Osteoblast (primary cell): Measurements from ENCODE around the gene NANS. TPM values are rescaled to one million over a fixed set of nuclear protein-coding genes. Genes with fewer than 3 reads are reported as not detected.

ENCODE experiments used
- DNase-seq: peaks from one replicate; pipeline ENCODE4 v3.0.0; 2011; ENCODE audit warnings: low spot score, mixed read lengths; ENCODE audit not compliant: insufficient read length; ENCODE audit errors: missing footprints
- H2AFZ ChIP-seq: 2 replicates; pipeline ENCODE4 v1.6.0; 2011; ENCODE audit warnings: mild to moderate bottlenecking, low read length
- H3K27ac ChIP-seq: 2 replicates; pipeline ENCODE4 v1.5.1; 2011; ENCODE audit warnings: mild to moderate bottlenecking, low read depth, low read length, moderate library complexity
- H3K27me3 ChIP-seq: 2 replicates; pipeline ENCODE4 v1.6.0; 2012; ENCODE audit warnings: mild to moderate bottlenecking, control low read depth, inconsistent platforms, low read length, moderate library complexity; ENCODE audit not compliant: insufficient read depth
- H3K36me3 ChIP-seq: 2 replicates; pipeline ENCODE4 v1.5.1; 2011; ENCODE audit warnings: mild to moderate bottlenecking, low read length, control low read depth, moderate library complexity; ENCODE audit not compliant: insufficient read depth
- H3K4me1 ChIP-seq: 2 replicates; pipeline ENCODE4 v1.5.1; 2011; ENCODE audit warnings: mild to moderate bottlenecking, low read length, control low read depth, moderate library complexity; ENCODE audit not compliant: insufficient read depth
- H3K4me2 ChIP-seq: 2 replicates; pipeline ENCODE4 v1.6.0; 2011; ENCODE audit warnings: mild to moderate bottlenecking, low read length; ENCODE audit not compliant: insufficient read depth
- H3K4me3 ChIP-seq: fragments of 200-600 bp; sonication (generic); 3 replicates; pipeline ENCODE4 v1.5.1; 2012; ENCODE audit warnings: mild to moderate bottlenecking, low read length, inconsistent platforms; ENCODE audit not compliant: insufficient read depth
- H3K79me2 ChIP-seq: 2 replicates; pipeline ENCODE4 v1.6.0; 2012; ENCODE audit warnings: mild to moderate bottlenecking, low read length, control low read depth, inconsistent platforms; ENCODE audit not compliant: insufficient read depth
- H3K9me3 ChIP-seq: 2 replicates; pipeline ENCODE4 v1.5.1; 2011; ENCODE audit warnings: low read depth, low read length, control low read depth
- H4K20me1 ChIP-seq: 2 replicates; pipeline ENCODE4 v1.6.0; 2012; ENCODE audit warnings: mild to moderate bottlenecking, low read length, control low read depth; ENCODE audit not compliant: insufficient read depth
- CTCF ChIP-seq: IDR thresholded peaks from 2 replicates; pipeline ENCODE4 v1.5.1; 2011; ENCODE audit warnings: mild to moderate bottlenecking, low read depth, low read length, moderate library complexity; ENCODE audit errors: extremely low read depth
- total RNA-seq: library from RNA; depleted of rRNA; stranded (reverse); fragments of >200 nt; gene quantifications from 2 replicates; pipeline ENCODE4 v1.2.3, GENCODE V29; 2012

The NANS gene
- total RNA-seq, 1 donor, result 56.1 TPM

- Histone ChIP-seq H3K4me3 (no peak overlapping the region), H3K79me2 (no peaks in the 10 kb centered on the region), H3K9me3 (no peaks in the 10 kb centered on the region), H3K4me1 (no peaks in the 10 kb centered on the region), H3K36me3 (no peaks in the 10 kb centered on the region), H3K27me3 (no peaks in the 10 kb centered on the region), H3K4me2 (no peak overlapping the region), H3K27ac (no peak overlapping the region), H2AFZ (no peak overlapping the region), H4K20me1 (no peaks in the 10 kb centered on the region)
- no peak for DNase-seq
- no peak for TF ChIP-seq CTCF
Observed at GRCh38 chr9:98095401-98095800, 38.9 kb downstream of the NANS start.

- no peak overlapping the region for H3K4me2 ChIP-seq
- no peak for DNase-seq
Observed at GRCh38 chr9:98096091-98096490, 39.6 kb downstream of the NANS start.

GRCh38 chr9:98097836-98098235 lies 41.3 kb downstream of the NANS start:
- TF ChIP-seq CTCF, result no peak
- no peak for DNase-seq
- no peak overlapping the region for H3K4me2 ChIP-seq
- H3K79me2 ChIP-seq, result no peaks in the 10 kb centered on the region
- H3K27ac ChIP-seq, result no peak overlapping the region
- H3K27me3 ChIP-seq, result no peaks in the 10 kb centered on the region
- no peaks in the 10 kb centered on the region for H4K20me1 ChIP-seq
- no peaks in the 10 kb centered on the region for H3K9me3 ChIP-seq
- H3K36me3 ChIP-seq, result no peaks in the 10 kb centered on the region
- H3K4me1 ChIP-seq, result no peaks in the 10 kb centered on the region
- no peak overlapping the region for H3K4me3 ChIP-seq
- no peak overlapping the region for H2AFZ ChIP-seq

More at GRCh38 chr9:98096091-98096490, 39.6 kb downstream of the NANS start:
- Histone ChIP-seq H3K4me1 (no peaks in the 10 kb centered on the region), H4K20me1 (no peaks in the 10 kb centered on the region), H3K9me3 (no peaks in the 10 kb centered on the region), H3K79me2 (no peaks in the 10 kb centered on the region), H3K27me3 (no peaks in the 10 kb centered on the region), H3K27ac (no peak overlapping the region), H2AFZ (no peak overlapping the region), H3K36me3 (no peaks in the 10 kb centered on the region), H3K4me3 (no peak overlapping the region)
- no peak for TF ChIP-seq CTCF

DNA sequence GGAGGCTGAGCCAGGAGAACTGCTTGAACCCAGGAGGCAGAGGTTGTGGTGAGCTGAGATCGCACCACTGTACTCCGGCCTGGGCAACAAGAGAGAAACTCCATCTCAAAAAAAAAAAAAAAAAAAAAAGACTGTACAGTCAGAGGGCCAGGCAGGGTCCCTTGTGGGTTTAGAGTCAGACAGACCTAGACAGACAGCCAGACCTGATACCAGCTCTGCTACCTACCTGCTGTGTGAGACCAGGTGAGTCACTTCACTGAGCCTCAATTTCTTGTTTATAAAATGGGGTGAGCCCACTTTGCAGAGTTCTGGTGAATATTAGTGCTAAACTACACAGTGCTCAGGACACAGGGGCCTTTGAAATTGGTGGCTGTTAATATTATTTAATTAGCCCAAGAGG lies 42.8 kb downstream of the NANS start:
- Histone ChIP-seq H3K4me3 (no peak overlapping the region), H3K9me3 (no peaks in the 10 kb centered on the region), H4K20me1 (no peaks in the 10 kb centered on the region), H3K4me2 (no peak overlapping the region), H2AFZ (no peak overlapping the region), H3K36me3 (no peaks in the 10 kb centered on the region), H3K27ac (no peak overlapping the region), H3K79me2 (no peaks in the 10 kb centered on the region), H3K27me3 (no peaks in the 10 kb centered on the region), H3K4me1 (no peaks in the 10 kb centered on the region)
- no peak for DNase-seq
- no peak for TF ChIP-seq CTCF
